Astrocyte of the cerebellum (primary cell): ENCODE measurements around the gene TRNP1.

Source experiments
- DNase-seq: peaks from one replicate; pipeline ENCODE4 v3.0.0-alpha.2; 2011; ENCODE audit warnings: low read depth
- H3K4me3 ChIP-seq: 2 replicates; pipeline ENCODE4 v1.5.1; 2011; ENCODE audit warnings: mild to moderate bottlenecking, low read depth, low read length, moderate library complexity
- CTCF ChIP-seq: IDR thresholded peaks from 2 replicates; pipeline ENCODE4 v1.5.1; 2012; ENCODE audit warnings: low read length, low read depth, moderate library complexity, mild to moderate bottlenecking; ENCODE audit errors: missing control alignments
- in situ Hi-C: cut with HindIII; loops from 2 replicates; pipeline ENCODE4 v1.10.0; 2017; ENCODE audit warnings: low sequenced_read_pairs

The TRNP1 gene

GRCh38 chr1:27011058-27011764 lies 17.7 kb downstream of the TRNP1 start:
- in situ Hi-C loops, result no loop called here
- TF ChIP-seq CTCF, result no peak
- peak; percentile 70 for DNase-seq
- H3K4me3 ChIP-seq, result peak overlapping the region; percentile 50

- no peak for TF ChIP-seq CTCF
- peak overlapping the region; percentile 50 for H3K4me3 ChIP-seq
- no peak for DNase-seq
- in situ Hi-C loops, result no loop called here
Measured at GRCh38 chr1:27011976-27012563, 18.6 kb downstream of the TRNP1 start.

- TF ChIP-seq CTCF, result no peak
- DNase-seq, result no peak
- H3K4me3 ChIP-seq, result no peak overlapping the region
- in situ Hi-C loops, result no loop called here
Measured at GRCh38 chr1:27015260-27015659, 21.8 kb downstream of the TRNP1 start.

GRCh38 chr1:27016376-27016775 lies 22.9 kb downstream of the TRNP1 start:
- TF ChIP-seq CTCF, result no peak
- in situ Hi-C loops, result no loop called here
- H3K4me3 ChIP-seq, result no peak overlapping the region
- no peak for DNase-seq

- no peak for DNase-seq
- in situ Hi-C loops, result no loop called here
- no peak for TF ChIP-seq CTCF
- H3K4me3 ChIP-seq, result no peak overlapping the region
Measured at GRCh38 chr1:27017207-27017606, 23.7 kb downstream of the TRNP1 start.

GRCh38 chr1:27018316-27018715 lies 24.8 kb downstream of the TRNP1 start:
- no peak for TF ChIP-seq CTCF
- in situ Hi-C loops, result no loop called here

More at GRCh38 chr1:27018316-27018715, 24.8 kb downstream of the TRNP1 start:
- H3K4me3 ChIP-seq, result no peak overlapping the region
- DNase-seq, result no peak
